Endothelial cell of umbilical vein (primary cell): ENCODE measurements around the gene ILRUN. TPM values are rescaled to one million over a fixed set of nuclear protein-coding genes. Genes with fewer than 3 reads are reported as not detected.

Experiments
- BruUV-seq: library from RNA; stranded (reverse); fragments of 400-500 nt; replicated peaks from 2 replicates; lab custom pipeline; 2021; lab: Mats Ljungman, UMichigan
- CTCF ChIA-PET: fragments of 300-600, 350-600 bp; sonication (Branson Sonifier 250); formaldehyde crosslinking; loops from one replicate; lab custom pipeline; 2021; ENCODE audit warnings: antibody characterized with exemption, inconsistent platforms; lab: Charles Lee
- POLR2A ChIA-PET: fragments of 300-600, 350-600 bp; sonication (Branson Sonifier 250); formaldehyde crosslinking; loops from one replicate; lab custom pipeline; 2021; ENCODE audit warnings: antibody characterized with exemption, inconsistent platforms; lab: Charles Lee
- DNase-seq: peaks from one replicate; pipeline ENCODE4 v3.0.0-alpha.2; 2011; ENCODE audit warnings: low read depth, low spot score
- FAIRE-seq: peaks from 2 replicates; lab custom pipeline; 2011; peaks lifted over from hg19 to GRCh38; lab: Jason Lieb, UNC
- H2AFZ ChIP-seq: 2 replicates; pipeline ENCODE4 v1.6.0; 2012; ENCODE audit warnings: low read depth, low read length, control low read depth, inconsistent platforms
- H3K27ac ChIP-seq: 2 replicates; pipeline ENCODE4 v1.5.1; 2011; ENCODE audit warnings: low read depth, mild to moderate bottlenecking, control low read depth, low read length, moderate library complexity; ENCODE audit not compliant: insufficient read depth
- H3K27me3 ChIP-seq, 2 experiments: 2 replicates each; pipeline versions ENCODE4 v1.6.0 to v1.6.1; 2011; ENCODE audit warnings: low read length in 2 of 2, mixed read lengths in 1 of 2; ENCODE audit not compliant: control insufficient read depth in 2 of 2, insufficient read depth in 2 of 2
- H3K36me3 ChIP-seq, 2 experiments: 2 replicates in 1 of 2; 3 replicates in 1 of 2; pipeline ENCODE4 v1.5.1; 2011; ENCODE audit warnings: low read length in 2 of 2, mild to moderate bottlenecking in 1 of 2, moderate library complexity in 1 of 2; ENCODE audit not compliant: control insufficient read depth in 2 of 2, insufficient read depth in 2 of 2; ENCODE audit errors: extremely low read depth in 1 of 2
- H3K4me1 ChIP-seq: 3 replicates; pipeline ENCODE4 v1.5.1; 2011; ENCODE audit warnings: mild to moderate bottlenecking, low read length; ENCODE audit not compliant: control insufficient read depth, insufficient read depth; ENCODE audit errors: extremely low read depth
- H3K4me2 ChIP-seq: 2 replicates; pipeline ENCODE4 v1.6.1; 2011; ENCODE audit warnings: low read length, control low read depth, mixed read lengths; ENCODE audit not compliant: insufficient read depth
- H3K4me3 ChIP-seq, 3 experiments: fragments of 200-600 bp in 1 of 3; sonication (generic), shearing (Covaris generic) in 1 of 3; replicated peaks in 1 of 3; 2 replicates each; pipeline ENCODE4 v1.5.1; 2011 to 2016; ENCODE audit warnings: control low read depth in 3 of 3, low read length in 3 of 3, mild to moderate bottlenecking in 2 of 3, inconsistent platforms in 1 of 3, low read depth in 1 of 3, moderate library complexity in 1 of 3; ENCODE audit not compliant: insufficient read depth in 1 of 3
- H3K79me2 ChIP-seq: 2 replicates; pipeline ENCODE4 v1.6.0; 2012; ENCODE audit warnings: low read length, inconsistent platforms; ENCODE audit not compliant: control insufficient read depth, insufficient read depth
- H3K9ac ChIP-seq: replicated peaks from 2 replicates; pipeline ENCODE3; 2011; ENCODE audit warnings: low read length, control low read depth; ENCODE audit not compliant: insufficient read depth; ENCODE audit errors: extremely low read depth
- H3K9me1 ChIP-seq: replicated peaks from 3 replicates; pipeline ENCODE4 v1.6.0; 2011; ENCODE audit warnings: mild to moderate bottlenecking, low read length; ENCODE audit not compliant: control insufficient read depth, insufficient read depth; ENCODE audit errors: extremely low read depth
- H3K9me3 ChIP-seq: replicated peaks from 2 replicates; pipeline ENCODE4 v1.5.1; 2012; ENCODE audit warnings: low read length, inconsistent platforms; ENCODE audit not compliant: control insufficient read depth, insufficient read depth
- H4K20me1 ChIP-seq: replicated peaks from 2 replicates; pipeline ENCODE3; 2011; ENCODE audit warnings: mild to moderate bottlenecking, low read length; ENCODE audit not compliant: control insufficient read depth, insufficient read depth; ENCODE audit errors: extremely low read depth
- FOS ChIP-seq: IDR thresholded peaks from 2 replicates; pipeline ENCODE4 v1.6.1; 2011; ENCODE audit warnings: mild to moderate bottlenecking, low read length, moderate library complexity, borderline replicate concordance; ENCODE audit not compliant: insufficient read depth
- GATA2 ChIP-seq: IDR thresholded peaks from 2 replicates; pipeline ENCODE4 v1.7.0; 2011; ENCODE audit warnings: low read depth, mild to moderate bottlenecking, moderate library complexity, mixed read lengths, low read length; ENCODE audit not compliant: insufficient read length, insufficient read depth
- JUN ChIP-seq: IDR thresholded peaks from 2 replicates; pipeline ENCODE4 v1.6.1; 2011; ENCODE audit warnings: borderline replicate concordance, low read depth; ENCODE audit not compliant: insufficient read length, insufficient read depth
- MYC ChIP-seq: IDR thresholded peaks from one replicate; pipeline ENCODE4 v1.6.1; 2011; ENCODE audit warnings: mild to moderate bottlenecking, low read depth, low read length
- POLR2A ChIP-seq: IDR thresholded peaks from 2 replicates; pipeline ENCODE4 v1.6.1; 2012; ENCODE audit warnings: low read depth, mild to moderate bottlenecking, control low read depth, low read length
- dilution Hi-C: fragments of 300-500 bp; cut with MboI; formaldehyde crosslinking; loops from one replicate; pipeline ENCODE4 v1.15.0; 2019; ENCODE audit warnings: low sequenced_read_pairs; ENCODE audit not compliant: extremely low pct_ligation_motif_present
- intact Hi-C: fragments of 100-400 bp; cut with micrococcal nuclease; formaldehyde crosslinking; loops from one replicate; pipeline ENCODE4 v1.10.0; 2022
- polyA plus RNA-seq, 4 experiments: library from polyadenylated mRNA; depleted of rRNA in 3 of 4; stranded (reverse) in 3 of 4; unstranded in 1 of 4; fragments of >200 nt; gene quantifications; 2 replicates each; pipeline versions ENCODE4 v1.2.1 to v1.2.3, GENCODE V29; 2011 to 2012; ENCODE audit warnings: missing spikeins in 1 of 4
- total RNA-seq: library from RNA; stranded (reverse); gene quantifications from 2 replicates; pipeline ENCODE4 v1.2.3, GENCODE V29; 2021
- TF ChIP-seq, protein P1 (sequence below), 2 donors: IDR thresholded peaks; 1 replicate in 1 of 2; 2 replicates in 1 of 2; pipeline ENCODE4 v1.5.1; 2011; ENCODE audit warnings: low read length in 2 of 2, mild to moderate bottlenecking in 2 of 2, moderate library complexity in 2 of 2, control low read depth in 1 of 2, inconsistent platforms in 1 of 2, low read depth in 1 of 2; ENCODE audit not compliant: insufficient read depth in 1 of 2; ENCODE audit errors: extremely low read depth in 1 of 2

The ILRUN gene
- total and polyA plus RNA-seq, 2 donors (not counting 3 experiments of a cell fraction or from before 2014, with no cell fraction given): 30.5 to 48.9 TPM

- Histone ChIP-seq H3K4me3 (peak overlapping the region; percentile 26 to 86 (median 59)), H2AFZ (peak overlapping the region; percentile 67), H3K27me3 (no peaks in the 10 kb centered on the region), H3K9ac (peak overlapping the region; percentile 88), H3K9me1 (no peaks in the 10 kb centered on the region), H3K4me2 (peak overlapping the region; percentile 98), H4K20me1 (no peaks in the 10 kb centered on the region), H3K36me3 (peaks cover 0 to 3% of the 10 kb centered on the region in 2 experiments), H3K4me1 (peaks cover 26% of the 10 kb centered on the region), H3K27ac (peak overlapping the region; percentile 97), H3K79me2 (peaks cover 59% of the 10 kb centered on the region), H3K9me3 (no peaks in the 10 kb centered on the region)
- dilution Hi-C loops: no loop called here
- POLR2A ChIA-PET: interaction anchor here (0.6 to 1.4 kb wide), 4 partner anchors 39 to 434 kb away, joined by 3 to 8 read pairs (median 4); partner anchors contain the start of gene ILRUN
- TSS peak; percentile 92 for BruUV-seq
- DNase-seq: peak; percentile 92
- TF ChIP-seq FOS: peak; percentile 7
- no peak for TF ChIP-seq JUN
- TF ChIP-seq, protein P1, sequence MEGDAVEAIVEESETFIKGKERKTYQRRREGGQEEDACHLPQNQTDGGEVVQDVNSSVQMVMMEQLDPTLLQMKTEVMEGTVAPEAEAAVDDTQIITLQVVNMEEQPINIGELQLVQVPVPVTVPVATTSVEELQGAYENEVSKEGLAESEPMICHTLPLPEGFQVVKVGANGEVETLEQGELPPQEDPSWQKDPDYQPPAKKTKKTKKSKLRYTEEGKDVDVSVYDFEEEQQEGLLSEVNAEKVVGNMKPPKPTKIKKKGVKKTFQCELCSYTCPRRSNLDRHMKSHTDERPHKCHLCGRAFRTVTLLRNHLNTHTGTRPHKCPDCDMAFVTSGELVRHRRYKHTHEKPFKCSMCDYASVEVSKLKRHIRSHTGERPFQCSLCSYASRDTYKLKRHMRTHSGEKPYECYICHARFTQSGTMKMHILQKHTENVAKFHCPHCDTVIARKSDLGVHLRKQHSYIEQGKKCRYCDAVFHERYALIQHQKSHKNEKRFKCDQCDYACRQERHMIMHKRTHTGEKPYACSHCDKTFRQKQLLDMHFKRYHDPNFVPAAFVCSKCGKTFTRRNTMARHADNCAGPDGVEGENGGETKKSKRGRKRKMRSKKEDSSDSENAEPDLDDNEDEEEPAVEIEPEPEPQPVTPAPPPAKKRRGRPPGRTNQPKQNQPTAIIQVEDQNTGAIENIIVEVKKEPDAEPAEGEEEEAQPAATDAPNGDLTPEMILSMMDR (IDR thresholded peaks at IDR 0.05; ENCODE audit: extremely low read depth in 1 of 2, insufficient read depth in 1 of 2, low read depth in 1 of 2, low read length in 2 of 2): no peak
- TF ChIP-seq POLR2A: no peak
- TF ChIP-seq GATA2: no peak
- TF ChIP-seq MYC: no peak
- peak; percentile 72 for FAIRE-seq
- intact Hi-C loops: loop anchor here (5.0 kb wide), 1 partner anchor 40 kb away; the partner anchor contains the start of gene ILRUN
- CTCF ChIA-PET: interaction anchor here (0.6 to 1.9 kb wide), 16 partner anchors 8 to 482 kb away, joined by 3 to 9 read pairs (median 4); partner anchors contain the start of genes BLTP3A, ILRUN and SNRPC
These were observed 39.1 kb downstream of the ILRUN start for GRCh38 chr6:34657307-34657978.
